OCI-LY1 (cell line): ENCODE results near the gene FADD.

Experiments used
- EZH2 ChIP-seq: fragments of 200-600 bp; sonication (generic), shearing (Covaris generic); IDR thresholded peaks from 2 replicates; pipeline ENCODE4 v1.8.0; 2017; ENCODE audit warnings: borderline replicate concordance, mixed run types, mild to moderate bottlenecking, antibody characterized with exemption, low read length, moderate library complexity, mixed read lengths
- TF ChIP-seq, protein P1 (sequence below): fragments of 200-600 bp; sonication (generic), shearing (Covaris generic); IDR thresholded peaks from 2 replicates; pipeline ENCODE4 v1.5.1; 2017; ENCODE audit warnings: mild to moderate bottlenecking, antibody characterized with exemption, low read length, moderate library complexity, mixed read lengths

DNA sequence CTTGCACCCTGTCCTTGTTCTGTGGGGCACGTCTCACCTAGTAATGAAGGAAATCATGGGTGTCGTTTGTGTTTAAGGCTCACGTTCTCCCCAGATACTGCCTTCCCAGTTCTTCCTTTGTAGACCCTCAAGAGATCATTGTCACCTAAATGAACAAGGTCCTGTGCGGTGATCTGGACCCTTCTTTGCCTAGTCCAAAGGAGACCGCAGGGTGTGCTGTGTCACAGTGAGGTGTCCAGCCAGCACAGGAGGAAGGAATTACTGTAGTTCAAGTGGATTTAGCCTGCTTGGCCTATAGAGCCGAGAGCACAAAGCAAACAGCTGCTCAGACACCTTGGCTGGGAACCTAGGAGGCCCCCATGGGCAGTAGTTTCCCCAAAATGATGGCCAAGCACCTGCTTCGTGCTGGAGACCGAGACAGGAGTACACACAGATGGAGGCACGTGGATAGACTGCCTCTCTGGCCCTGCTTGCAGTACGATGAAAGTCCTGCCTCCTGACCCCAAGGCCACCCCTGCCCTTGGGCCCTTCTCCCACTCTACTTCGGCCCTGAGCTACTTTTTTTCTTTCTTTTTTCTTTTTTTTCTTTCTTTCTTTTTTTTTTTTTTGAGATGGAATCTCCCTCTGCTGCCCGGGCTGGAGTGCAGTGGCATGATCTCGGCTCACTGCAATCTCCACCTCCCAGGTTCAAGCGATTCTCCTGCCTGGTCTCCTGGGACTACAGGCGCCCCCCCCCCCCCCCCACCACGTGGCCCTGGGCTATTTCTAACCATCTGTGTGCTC lies 48.0 kb downstream of the FADD start:
- TF ChIP-seq, protein P1, sequence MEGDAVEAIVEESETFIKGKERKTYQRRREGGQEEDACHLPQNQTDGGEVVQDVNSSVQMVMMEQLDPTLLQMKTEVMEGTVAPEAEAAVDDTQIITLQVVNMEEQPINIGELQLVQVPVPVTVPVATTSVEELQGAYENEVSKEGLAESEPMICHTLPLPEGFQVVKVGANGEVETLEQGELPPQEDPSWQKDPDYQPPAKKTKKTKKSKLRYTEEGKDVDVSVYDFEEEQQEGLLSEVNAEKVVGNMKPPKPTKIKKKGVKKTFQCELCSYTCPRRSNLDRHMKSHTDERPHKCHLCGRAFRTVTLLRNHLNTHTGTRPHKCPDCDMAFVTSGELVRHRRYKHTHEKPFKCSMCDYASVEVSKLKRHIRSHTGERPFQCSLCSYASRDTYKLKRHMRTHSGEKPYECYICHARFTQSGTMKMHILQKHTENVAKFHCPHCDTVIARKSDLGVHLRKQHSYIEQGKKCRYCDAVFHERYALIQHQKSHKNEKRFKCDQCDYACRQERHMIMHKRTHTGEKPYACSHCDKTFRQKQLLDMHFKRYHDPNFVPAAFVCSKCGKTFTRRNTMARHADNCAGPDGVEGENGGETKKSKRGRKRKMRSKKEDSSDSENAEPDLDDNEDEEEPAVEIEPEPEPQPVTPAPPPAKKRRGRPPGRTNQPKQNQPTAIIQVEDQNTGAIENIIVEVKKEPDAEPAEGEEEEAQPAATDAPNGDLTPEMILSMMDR: no peak
- TF ChIP-seq EZH2: no peak
